ENCODE measurements around the gene FOXA3.

DNA sequence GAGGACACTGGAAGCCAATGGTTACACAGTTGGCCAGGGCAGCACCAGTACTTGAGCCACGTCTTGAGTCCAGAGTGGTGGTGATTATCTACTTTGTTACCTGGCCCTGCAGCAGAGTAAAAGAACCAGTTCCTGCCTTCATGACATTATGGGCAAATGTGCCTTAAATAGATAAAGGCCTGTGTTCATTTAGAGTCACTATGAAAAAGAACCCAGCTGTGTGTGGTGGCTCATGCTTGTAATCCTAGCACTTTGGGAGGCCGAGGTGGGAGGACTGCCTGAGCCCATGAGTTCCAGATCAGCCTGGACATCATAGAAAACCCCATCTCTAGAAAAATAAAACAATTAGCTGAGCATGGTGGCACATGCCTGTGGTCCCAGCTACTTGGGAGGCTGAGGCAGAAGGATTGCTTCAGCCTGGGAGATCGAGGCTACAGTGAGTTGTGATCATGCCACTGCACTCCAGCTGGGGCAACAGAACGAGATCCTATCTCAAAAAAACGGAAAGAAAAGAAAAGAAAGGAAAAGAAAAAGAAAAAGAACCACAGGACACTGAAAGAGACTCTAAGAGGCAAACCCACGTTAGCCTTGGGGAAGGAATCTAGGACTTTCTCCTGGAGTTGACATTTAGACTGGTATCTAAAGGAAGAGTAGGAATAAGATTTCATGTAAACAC, 25.2 kb downstream of the FOXA3 start:
- TF ChIP-seq CTCF (IDR thresholded peaks at IDR 0.05) (no peak), EP300 (IDR thresholded peaks at IDR 0.05) (no peak)
